ENCODE results near the gene SMARCC2. TPM values are rescaled to one million over a fixed set of nuclear protein-coding genes. Genes with fewer than 3 reads are reported as not detected.
A peak's percentile ranks its signal among the peaks of the same experiment; 100 is the strongest.
"Not testable (repeated sequence)": the region's sequence is repeated elsewhere in the genome, so short reads cannot be mapped to it uniquely, and the experiment has no call there.

The SMARCC2 gene
- total and polyA plus RNA-seq, 8 donors, result 12.5 to 131 (median 64.3) TPM

DNA sequence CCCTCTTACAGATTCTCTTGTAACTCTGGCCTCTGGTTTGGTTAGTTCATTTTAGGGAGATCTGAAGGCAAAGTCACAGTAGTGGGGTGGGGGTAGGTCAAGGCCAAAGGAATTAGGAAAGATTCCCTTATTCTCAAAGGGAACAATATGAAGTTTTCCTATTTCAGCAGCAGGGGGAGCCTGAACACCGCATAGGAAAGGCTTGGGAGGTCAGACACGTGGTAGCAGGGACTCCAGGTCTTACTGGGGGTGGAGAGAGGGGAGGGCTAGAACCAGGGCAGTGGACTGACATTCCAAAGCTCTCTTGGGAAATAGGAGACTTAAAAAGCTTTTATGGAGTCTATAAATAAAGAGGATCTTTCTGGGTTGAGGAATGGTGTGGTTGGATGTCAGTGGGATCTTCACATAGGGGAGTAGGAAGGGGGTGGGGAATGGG, 69.9 kb downstream of the SMARCC2 start:
- intact Hi-C loops (cut with DNase I; ENCODE audit: low total_unique reads), result no loop called here
- Histone ChIP-seq H3K9me3 (no peaks in the 10 kb centered on the region), H3K27me3 (no peaks in the 10 kb centered on the region), H3K27ac (peak overlapping the region in 4 of 5 donors; percentile 95 to 97 (median 96)), H3K36me3 (peaks cover 11 to 37% (median 22%) of the 10 kb centered on the region in 4 donors), H3K4me3 (peak overlapping the region; percentile 69 to 79 (median 74)), H3K4me1 (peaks cover 18 to 57% (median 37%) of the 10 kb centered on the region in 4 donors)
- DNase-seq, result peak; percentile 63 to 95
- TF ChIP-seq POLR2AphosphoS5 (IDR thresholded peaks at IDR 0.05) (peak in 2 of 3 donors; percentile 69 to 82), EP300 (IDR thresholded peaks at IDR 0.05) (no peak), POLR2A (IDR thresholded peaks at IDR 0.05) (no peak)
- TF ChIP-seq, protein P1, sequence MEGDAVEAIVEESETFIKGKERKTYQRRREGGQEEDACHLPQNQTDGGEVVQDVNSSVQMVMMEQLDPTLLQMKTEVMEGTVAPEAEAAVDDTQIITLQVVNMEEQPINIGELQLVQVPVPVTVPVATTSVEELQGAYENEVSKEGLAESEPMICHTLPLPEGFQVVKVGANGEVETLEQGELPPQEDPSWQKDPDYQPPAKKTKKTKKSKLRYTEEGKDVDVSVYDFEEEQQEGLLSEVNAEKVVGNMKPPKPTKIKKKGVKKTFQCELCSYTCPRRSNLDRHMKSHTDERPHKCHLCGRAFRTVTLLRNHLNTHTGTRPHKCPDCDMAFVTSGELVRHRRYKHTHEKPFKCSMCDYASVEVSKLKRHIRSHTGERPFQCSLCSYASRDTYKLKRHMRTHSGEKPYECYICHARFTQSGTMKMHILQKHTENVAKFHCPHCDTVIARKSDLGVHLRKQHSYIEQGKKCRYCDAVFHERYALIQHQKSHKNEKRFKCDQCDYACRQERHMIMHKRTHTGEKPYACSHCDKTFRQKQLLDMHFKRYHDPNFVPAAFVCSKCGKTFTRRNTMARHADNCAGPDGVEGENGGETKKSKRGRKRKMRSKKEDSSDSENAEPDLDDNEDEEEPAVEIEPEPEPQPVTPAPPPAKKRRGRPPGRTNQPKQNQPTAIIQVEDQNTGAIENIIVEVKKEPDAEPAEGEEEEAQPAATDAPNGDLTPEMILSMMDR (IDR thresholded peaks at IDR 0.05), result peak in 5 of 7 experiments; percentile 44 to 93 (median 76)
- WGBS, 5 donors, result 0% methylated on average over 2 of the region's 2 CpGs

DNA sequence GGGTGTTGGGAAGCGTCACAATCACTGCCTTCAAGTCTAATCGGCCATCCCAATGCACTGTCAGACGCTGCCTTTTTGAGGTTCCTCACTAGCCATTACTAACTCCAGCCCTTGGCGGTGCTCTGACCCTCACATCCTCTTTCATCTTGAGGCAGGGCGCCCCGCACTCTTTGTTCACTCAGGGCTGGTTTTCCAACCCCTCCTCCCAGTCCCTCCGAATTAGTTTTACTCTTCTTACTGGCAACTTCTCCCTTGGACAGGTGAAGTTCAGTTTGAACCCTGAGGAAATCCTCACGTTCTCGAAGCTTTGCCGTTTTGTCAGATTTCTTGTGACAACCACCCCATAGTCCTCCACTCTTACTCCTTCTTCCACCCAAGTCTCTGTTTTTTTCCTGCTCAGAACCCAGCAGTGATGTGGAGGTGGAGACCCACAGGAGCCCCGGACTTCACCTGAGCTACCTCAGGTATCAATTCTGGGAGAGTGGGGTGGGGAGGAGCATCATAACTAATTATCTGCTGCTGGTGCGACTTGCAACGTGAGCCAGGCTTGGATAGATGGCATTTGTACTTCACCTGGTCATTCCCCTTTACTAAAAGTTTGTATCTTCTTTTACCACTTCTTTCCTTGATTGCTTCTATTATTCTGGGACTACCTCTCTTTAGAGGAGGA, 70.5 kb downstream of the SMARCC2 start:
- intact Hi-C loops (cut with DNase I; ENCODE audit: low total_unique reads), result no loop called here
- Histone ChIP-seq H3K4me3 (peak overlapping the region; percentile 69 to 79 (median 74)), H3K27ac (peak overlapping the region; percentile 95 to 97 (median 96)), H3K36me3 (peaks cover 11 to 41% (median 25%) of the 10 kb centered on the region in 4 donors), H3K4me1 (peaks cover 18 to 54% (median 36%) of the 10 kb centered on the region in 4 donors), H3K9me3 (no peaks in the 10 kb centered on the region), H3K27me3 (no peaks in the 10 kb centered on the region)
- DNase-seq, result no peak
- TF ChIP-seq, protein P1 (IDR thresholded peaks at IDR 0.05), result no peak
- TF ChIP-seq POLR2AphosphoS5 (IDR thresholded peaks at IDR 0.05) (no peak), EP300 (IDR thresholded peaks at IDR 0.05) (no peak), POLR2A (IDR thresholded peaks at IDR 0.05) (no peak)
- 3 to 8% (median 6%) methylated on average over 13 of the region's 13 CpGs for WGBS, 5 donors

DNA sequence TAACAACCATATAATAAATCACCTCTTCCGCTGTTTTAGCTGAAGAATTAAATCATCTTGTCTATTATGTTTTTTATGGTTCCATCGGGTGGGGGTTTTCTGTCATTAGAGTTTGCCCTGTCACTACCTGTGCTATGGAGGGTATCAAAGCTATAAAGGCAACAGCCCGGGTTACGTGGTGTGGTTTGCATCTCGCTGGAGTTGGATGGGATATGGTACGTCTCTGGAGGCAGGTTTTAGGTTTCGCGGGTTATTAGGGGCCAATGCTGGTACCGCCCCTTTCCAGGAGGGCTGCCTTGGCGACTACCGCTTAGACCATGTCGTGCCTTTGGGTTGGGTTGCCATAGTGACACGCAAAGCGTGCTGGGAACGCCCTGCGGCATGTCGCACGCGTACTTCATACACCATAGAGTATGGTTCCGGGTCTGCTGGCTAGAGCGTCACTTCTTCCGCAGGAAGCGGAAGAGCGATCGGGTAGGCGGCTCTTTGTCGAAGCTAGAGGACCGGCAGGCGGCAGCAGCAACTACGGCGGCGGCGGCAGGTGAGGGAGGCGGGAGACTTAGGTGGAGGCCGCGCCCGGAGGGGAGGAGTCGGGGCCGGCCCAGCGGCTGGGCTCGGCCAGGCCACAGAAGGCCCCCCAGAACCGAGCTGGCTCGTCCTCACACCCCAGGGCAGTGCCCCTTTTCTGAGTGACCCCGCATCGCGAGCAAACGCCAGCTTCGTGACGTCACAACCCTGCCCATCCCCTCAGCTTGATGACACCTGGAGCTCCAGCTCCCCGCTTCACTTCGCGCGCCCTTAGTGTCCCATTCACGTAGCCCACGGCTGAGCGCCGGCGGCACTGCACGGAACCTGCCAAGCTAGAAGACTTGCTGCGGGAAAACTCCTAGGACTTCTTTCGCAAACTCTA, 71.2 kb downstream of the SMARCC2 start, which contains the start of gene ZC3H10:
ZC3H10 (plus strand) TSS at position 489 of the 910 bp plus-strand sequence. CDS start 2,297 bp downstream, outside the sequence.
- Histone ChIP-seq H3K4me1 (peaks cover 18 to 48% (median 33%) of the 10 kb centered on the region in 4 donors), H3K27ac (peak within 1 kb of the TSS; percentile 95 to 97 (median 96)), H3K27me3 (no peaks in the 10 kb centered on the region), H3K9me3 (no peaks in the 10 kb centered on the region), H3K4me3 (peak within 1 kb of the TSS; percentile 69 to 79 (median 74)), H3K36me3 (peaks cover 15 to 44% (median 32%) of the 10 kb centered on the region in 4 donors)
- DNase-seq, result peak; percentile 98 to 100
- TF ChIP-seq, protein P1 (IDR thresholded peaks at IDR 0.05), result peak in 5 of 7 experiments; percentile 21 to 70 (median 49)
- no peak for TF ChIP-seq EP300 (IDR thresholded peaks at IDR 0.05)
- TF ChIP-seq POLR2AphosphoS5 (IDR thresholded peaks at IDR 0.05), result peak; percentile 95 to 99 (median 99)
- TF ChIP-seq POLR2A (IDR thresholded peaks at IDR 0.05), result peak in 2 of 4 donors; percentile 43 to 73
- intact Hi-C loops (cut with DNase I; ENCODE audit: low total_unique reads), result no loop called here
- WGBS, 5 donors, result 0 to 1% (median 1%) methylated on average over 43 to 61 of the region's 61 CpGs

DNA sequence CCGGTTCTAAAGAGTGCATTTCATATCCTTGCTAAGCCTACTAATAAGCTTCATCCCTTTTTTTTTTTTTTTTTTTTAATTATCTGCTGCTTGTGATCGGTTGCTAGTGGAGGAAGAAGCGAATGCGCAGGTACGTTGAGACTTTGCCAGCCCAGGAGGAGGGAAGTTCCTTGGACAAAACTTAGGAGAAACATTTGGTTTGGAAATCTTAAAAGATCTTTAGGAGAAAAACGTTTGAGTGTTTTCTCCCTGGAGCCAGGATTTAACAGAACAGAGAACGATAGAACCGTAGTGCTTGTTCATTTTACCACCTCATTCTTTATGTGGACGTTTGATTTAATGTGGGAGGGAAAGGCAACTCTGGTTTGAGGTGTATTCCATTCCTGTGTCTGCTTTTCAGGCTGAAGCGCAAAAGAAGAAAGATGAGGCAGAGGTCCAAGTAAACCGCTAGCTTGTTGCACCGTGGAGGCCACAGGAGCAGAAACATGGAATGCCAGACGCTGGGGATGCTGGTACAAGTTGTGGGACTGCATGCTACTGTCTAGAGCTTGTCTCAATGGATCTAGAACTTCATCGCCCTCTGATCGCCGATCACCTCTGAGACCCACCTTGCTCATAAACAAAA, 72.1 kb downstream of the SMARCC2 start:
- H3K27ac ChIP-seq, result peak overlapping the region; percentile 95 to 97 (median 96)
- intact Hi-C loops (cut with DNase I; ENCODE audit: low total_unique reads), result not testable (repeated sequence)

More for the DNA sequence above, 72.1 kb downstream of the SMARCC2 start:
- H3K9me3 ChIP-seq, H3K27me3 ChIP-seq: not testable (repeated sequence)
- 1 to 2% (median 2%) methylated on average over 12 to 16 of the region's 16 CpGs for WGBS, 5 donors
- peaks cover 23 to 45% (median 39%) of the 10 kb centered on the region in 4 donors for H3K36me3 ChIP-seq
- H3K4me1 ChIP-seq, result peaks cover 18 to 43% (median 29%) of the 10 kb centered on the region in 4 donors
- H3K4me3 ChIP-seq, result peak overlapping the region; percentile 69 to 79 (median 74)
- DNase-seq, result peak in 1 of 2 donors; percentile 48

Data from stomach (tissue), 9 donors.